ENCODE data around the gene ANKS1A. TPM values are rescaled to one million over a fixed set of nuclear protein-coding genes. Genes with fewer than 3 reads are reported as not detected.

The ANKS1A gene
- total RNA-seq, 1 experiment from 2014 or later: 35.0 TPM

GRCh38 chr6:35087361-35088280 is 198.6 kb downstream of the ANKS1A start (continued):
- TF ChIP-seq ERG (CRISPR knock-in tag; IDR thresholded peaks at IDR 0.05) (no peak), NR1H2 (CRISPR knock-in tag; IDR thresholded peaks at IDR 0.05) (no peak), ETV6 (CRISPR knock-in tag; IDR thresholded peaks at IDR 0.05) (no peak)

- H3K36me3 Mint-ChIP-seq: peaks cover 23% of the 10 kb centered on the region
- H3K27me3 Mint-ChIP-seq (ENCODE audit: low read depth): no peaks in the 10 kb centered on the region
- peaks cover 5% of the 10 kb centered on the region for H3K4me1 Mint-ChIP-seq
- DNase-seq (ENCODE audit: low spot score) (no peak), ATAC-seq (no peak; the same call in 1 of the 2 replicates)
- CTCF ChIA-PET: interaction anchor here (2.2 kb wide), 1 partner anchor 102 kb away, joined by 6 read pairs; no protein-coding TSS in a partner anchor
- no peak overlapping the region; the same call in 1 of the 2 replicates for H3K27ac Mint-ChIP-seq
- no peaks in the 10 kb centered on the region for H3K9me3 Mint-ChIP-seq
- POLR2A ChIA-PET: no interaction called here
- H3K4me3 Mint-ChIP-seq: no peak overlapping the region
- TF ChIP-seq ARID4B (CRISPR knock-in tag; IDR thresholded peaks at IDR 0.05; ENCODE audit: borderline replicate concordance) (no peak), ETV6 (CRISPR knock-in tag; IDR thresholded peaks at IDR 0.05) (no peak), RELA (CRISPR knock-in tag; IDR thresholded peaks at IDR 0.05; ENCODE audit: borderline replicate concordance) (no peak), ZNF219 (CRISPR knock-in tag; IDR thresholded peaks at IDR 0.05; ENCODE audit: borderline replicate concordance) (no peak), OVOL2 (CRISPR knock-in tag; IDR thresholded peaks at IDR 0.05; ENCODE audit: borderline replicate concordance) (no peak), ZNF532 (CRISPR knock-in tag; IDR thresholded peaks at IDR 0.05; ENCODE audit: borderline replicate concordance) (no peak)
These were observed 199.5 kb downstream of the ANKS1A start for GRCh38 chr6:35088281-35089215.

All from WTC11 (cell line).